Gastroesophageal sphincter (tissue), 4 donors: ENCODE data around the gene CLSTN2. TPM values are rescaled to one million over a fixed set of nuclear protein-coding genes. Genes with fewer than 3 reads are reported as not detected.

Experiments
- ATAC-seq: fragments of 150-250 bp; one replicate; pipeline ENCODE4 v1.9.1; 2016; ENCODE audit warnings: mild to moderate bottlenecking, moderate library complexity
- H3K27ac ChIP-seq, 4 donors: fragments of 200-600 bp; sonication (generic) in 3 of 4; 1 replicate in 3 of 4; 2 replicates in 1 of 4; pipeline ENCODE4 v1.5.1; 2016 to 2019
- H3K27me3 ChIP-seq: fragments of 200-600 bp; sonication (generic); one replicate; pipeline ENCODE4 v1.5.1; 2019
- H3K36me3 ChIP-seq, 2 donors: fragments of 200-600 bp; sonication (generic); one replicate each; pipeline ENCODE4 v1.5.1; 2019; ENCODE audit warnings: control low read depth in 1 of 2
- H3K4me1 ChIP-seq, 3 donors: fragments of 200-600 bp; sonication (generic); 1 replicate in 2 of 3; 2 replicates in 1 of 3; pipeline ENCODE4 v1.5.1; 2016 to 2019; ENCODE audit warnings: control low read depth in 2 of 3
- H3K4me3 ChIP-seq, 2 donors: fragments of 200-600 bp; sonication (generic); one replicate each; pipeline ENCODE4 v1.5.1; 2019; ENCODE audit warnings: mild to moderate bottlenecking in 1 of 2, moderate library complexity in 1 of 2
- H3K9me3 ChIP-seq, 3 donors: fragments of 200-600 bp; sonication (generic); one replicate each; pipeline ENCODE4 v1.5.1; 2017 to 2019; ENCODE audit warnings: control low read depth in 2 of 3
- EP300 ChIP-seq: sonication (generic); formaldehyde crosslinking; IDR thresholded peaks from one replicate; pipeline ENCODE4 v1.6.1; 2017; ENCODE audit warnings: antibody characterized with exemption, mild to moderate bottlenecking
- POLR2A ChIP-seq, 2 donors: fragments of 450-650 bp; IDR thresholded peaks; one replicate each; pipeline ENCODE4 v1.6.1; 2017; ENCODE audit warnings: antibody characterized with exemption in 2 of 2, mild to moderate bottlenecking in 2 of 2, moderate library complexity in 1 of 2
- POLR2AphosphoS5 ChIP-seq: sonication (generic); formaldehyde crosslinking; IDR thresholded peaks from one replicate; pipeline ENCODE4 v1.6.1; 2017; ENCODE audit warnings: antibody characterized with exemption
- WGBS, 2 donors: methylation state at CpG; one replicate each; pipeline ENCODE4 v1.1.5; 2018; ENCODE audit warnings: low coverage in 1 of 2; 5-methylcytosine and 5-hydroxymethylcytosine counted together
- total RNA-seq, 4 donors: library from RNA; depleted of rRNA; stranded (reverse); fragments of >200 nt; gene quantifications; one replicate each; pipeline ENCODE4 v1.1.0, GENCODE V29; 2016
- TF ChIP-seq, protein P1 (sequence below), 4 experiments: fragments of 200-600 bp in 2 of 4; fragments of 450-650 bp in 2 of 4; sonication (generic) in 1 of 4; IDR thresholded peaks; one replicate each; pipeline ENCODE4 v1.5.1; 2017 to 2019; ENCODE audit warnings: antibody characterized with exemption in 4 of 4, mild to moderate bottlenecking in 2 of 4, moderate library complexity in 2 of 4

CLSTN2 gene
- total RNA-seq, 4 donors from 2014 or later: 6.6 to 9.7 (median 7.7) TPM

DNA sequence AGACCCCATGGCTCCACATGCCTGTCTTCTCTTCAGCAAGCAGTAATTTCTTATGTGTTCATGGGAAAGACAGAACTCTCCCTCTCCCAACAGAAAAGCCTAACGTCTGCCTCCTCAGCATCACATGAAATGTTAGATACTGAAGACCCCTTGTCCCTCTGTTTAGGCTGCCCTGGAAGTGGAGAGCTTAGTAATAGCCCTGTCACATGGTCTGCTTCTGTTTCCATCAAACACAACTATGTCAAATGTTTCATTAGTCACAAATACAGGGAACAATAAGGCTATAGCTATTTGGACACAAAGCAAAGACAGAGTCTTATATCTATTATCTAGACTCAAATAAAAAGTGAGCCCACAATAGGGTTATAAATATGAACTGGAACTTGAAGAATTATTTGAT, 552.6 kb downstream of the CLSTN2 start:
- TF ChIP-seq, protein P1, sequence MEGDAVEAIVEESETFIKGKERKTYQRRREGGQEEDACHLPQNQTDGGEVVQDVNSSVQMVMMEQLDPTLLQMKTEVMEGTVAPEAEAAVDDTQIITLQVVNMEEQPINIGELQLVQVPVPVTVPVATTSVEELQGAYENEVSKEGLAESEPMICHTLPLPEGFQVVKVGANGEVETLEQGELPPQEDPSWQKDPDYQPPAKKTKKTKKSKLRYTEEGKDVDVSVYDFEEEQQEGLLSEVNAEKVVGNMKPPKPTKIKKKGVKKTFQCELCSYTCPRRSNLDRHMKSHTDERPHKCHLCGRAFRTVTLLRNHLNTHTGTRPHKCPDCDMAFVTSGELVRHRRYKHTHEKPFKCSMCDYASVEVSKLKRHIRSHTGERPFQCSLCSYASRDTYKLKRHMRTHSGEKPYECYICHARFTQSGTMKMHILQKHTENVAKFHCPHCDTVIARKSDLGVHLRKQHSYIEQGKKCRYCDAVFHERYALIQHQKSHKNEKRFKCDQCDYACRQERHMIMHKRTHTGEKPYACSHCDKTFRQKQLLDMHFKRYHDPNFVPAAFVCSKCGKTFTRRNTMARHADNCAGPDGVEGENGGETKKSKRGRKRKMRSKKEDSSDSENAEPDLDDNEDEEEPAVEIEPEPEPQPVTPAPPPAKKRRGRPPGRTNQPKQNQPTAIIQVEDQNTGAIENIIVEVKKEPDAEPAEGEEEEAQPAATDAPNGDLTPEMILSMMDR (IDR thresholded peaks at IDR 0.05): no peak
- no peak for TF ChIP-seq POLR2A (IDR thresholded peaks at IDR 0.05)
- TF ChIP-seq EP300: no peak
- TF ChIP-seq POLR2AphosphoS5: no peak
- Histone ChIP-seq H3K27ac (no peak overlapping the region), H3K9me3 (peaks cover 0 to 13% (median 0%) of the 10 kb centered on the region in 3 donors), H3K36me3 (no peaks in the 10 kb centered on the region), H3K4me1 (no peaks in the 10 kb centered on the region), H3K4me3 (no peak overlapping the region), H3K27me3 (peaks cover 4% of the 10 kb centered on the region)
- 40 to 100% methylated on average over 1 of the region's 1 CpG for WGBS, 2 donors
- ATAC-seq: no peak

DNA sequence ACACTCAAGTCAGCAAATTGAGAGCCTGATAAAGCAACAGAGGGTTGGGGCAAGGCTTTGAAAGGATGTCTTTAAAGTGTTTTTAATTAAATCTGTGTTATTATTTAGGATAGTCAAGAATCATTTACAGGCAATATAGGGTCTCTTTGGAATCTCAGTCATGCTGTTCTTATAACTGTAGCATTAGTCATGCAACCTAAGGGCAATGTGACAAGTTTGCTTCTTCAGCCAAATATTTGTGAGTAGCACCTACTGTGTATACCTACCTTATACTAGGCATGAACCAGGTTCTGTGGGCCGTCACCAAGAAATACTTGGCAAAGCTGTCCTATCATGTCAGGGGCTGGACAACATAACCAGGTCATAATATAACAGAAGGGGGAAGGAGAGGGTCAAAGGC, 558.3 kb downstream of the CLSTN2 start:
- no peaks in the 10 kb centered on the region for H3K9me3 ChIP-seq
- H3K27me3 ChIP-seq: no peaks in the 10 kb centered on the region
- no peaks in the 10 kb centered on the region for H3K36me3 ChIP-seq
- TF ChIP-seq, protein P1 (IDR thresholded peaks at IDR 0.05): no peak
- TF ChIP-seq POLR2A (IDR thresholded peaks at IDR 0.05): no peak
- TF ChIP-seq POLR2AphosphoS5: no peak
- TF ChIP-seq EP300: no peak
- ATAC-seq: no peak
- H3K4me3 ChIP-seq: no peak overlapping the region
- no peaks in the 10 kb centered on the region for H3K4me1 ChIP-seq
- WGBS, 2 donors: 88 to 92% methylated on average over 1 of the region's 1 CpG
- H3K27ac ChIP-seq: no peak overlapping the region

DNA sequence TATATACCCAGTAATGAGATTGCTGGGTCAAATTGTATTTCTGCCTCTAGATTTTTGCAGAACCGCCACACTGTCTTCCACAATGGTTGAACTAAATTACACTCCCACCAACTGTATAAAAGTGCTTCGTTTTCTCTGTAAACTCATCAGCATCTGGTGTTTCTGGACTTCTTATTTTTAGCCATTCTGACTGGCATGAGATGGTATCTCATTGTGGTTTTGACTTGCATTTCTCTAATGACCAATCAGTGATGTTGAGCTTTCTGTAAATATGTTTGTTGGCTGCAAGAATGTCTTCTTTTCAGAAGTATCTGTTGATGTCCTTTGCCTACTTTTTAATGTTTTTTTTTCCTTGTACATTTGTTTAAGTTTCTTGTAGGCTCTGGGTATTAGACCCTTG, 560.0 kb downstream of the CLSTN2 start:
- Histone ChIP-seq H3K4me1 (no peaks in the 10 kb centered on the region), H3K27me3 (no peaks in the 10 kb centered on the region), H3K27ac (no peak overlapping the region), H3K9me3 (no peaks in the 10 kb centered on the region), H3K36me3 (no peaks in the 10 kb centered on the region), H3K4me3 (no peak overlapping the region)
- TF ChIP-seq, protein P1 (IDR thresholded peaks at IDR 0.05): no peak
- no peak for TF ChIP-seq POLR2A (IDR thresholded peaks at IDR 0.05)
- no peak for TF ChIP-seq EP300
- TF ChIP-seq POLR2AphosphoS5: no peak
- no peak for ATAC-seq
- WGBS, 2 donors: 75 to 93% methylated on average over 2 of the region's 2 CpGs

DNA sequence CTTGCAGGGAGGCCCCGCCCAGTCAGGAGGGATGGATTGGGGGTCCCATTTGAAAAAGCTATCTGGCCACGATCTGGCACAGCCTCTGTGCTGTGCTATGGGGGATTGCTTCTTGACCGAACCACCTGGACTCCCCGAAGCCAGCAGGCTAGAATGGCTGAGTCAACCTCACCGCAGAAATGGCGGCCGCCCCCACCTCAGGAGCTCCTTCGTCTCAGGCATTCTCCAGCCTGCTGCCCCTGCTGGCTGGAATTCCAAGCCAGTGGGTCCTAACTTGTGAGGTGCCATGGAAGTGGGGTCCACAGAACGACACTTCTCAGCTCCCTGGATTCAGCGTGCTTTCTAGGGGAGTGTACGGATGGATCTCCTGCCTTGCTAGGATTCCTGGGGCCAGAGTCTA, 562.3 kb downstream of the CLSTN2 start:
- no peak overlapping the region for H3K27ac ChIP-seq
- WGBS, 2 donors: no CpG with 5 or more reads among the region's 11 CpGs

More for the DNA sequence above, 562.3 kb downstream of the CLSTN2 start:
- Histone ChIP-seq H3K4me3 (no peak overlapping the region), H3K36me3 (no peaks in the 10 kb centered on the region), H3K4me1 (no peaks in the 10 kb centered on the region), H3K27me3 (no peaks in the 10 kb centered on the region), H3K9me3 (no peaks in the 10 kb centered on the region)
- no peak for ATAC-seq
- TF ChIP-seq POLR2A (IDR thresholded peaks at IDR 0.05) (no peak), EP300 (no peak), POLR2AphosphoS5 (no peak)
- TF ChIP-seq, protein P1 (IDR thresholded peaks at IDR 0.05): no peak
